Measurements from ENCODE around the gene ZNF474. TPM values are rescaled to one million over a fixed set of nuclear protein-coding genes. Genes with fewer than 3 reads are reported as not detected.

Gene ZNF474
- total RNA-seq, 3 donors from 2014 or later, result 0.28 to 0.61 TPM; not detected in 1

DNA sequence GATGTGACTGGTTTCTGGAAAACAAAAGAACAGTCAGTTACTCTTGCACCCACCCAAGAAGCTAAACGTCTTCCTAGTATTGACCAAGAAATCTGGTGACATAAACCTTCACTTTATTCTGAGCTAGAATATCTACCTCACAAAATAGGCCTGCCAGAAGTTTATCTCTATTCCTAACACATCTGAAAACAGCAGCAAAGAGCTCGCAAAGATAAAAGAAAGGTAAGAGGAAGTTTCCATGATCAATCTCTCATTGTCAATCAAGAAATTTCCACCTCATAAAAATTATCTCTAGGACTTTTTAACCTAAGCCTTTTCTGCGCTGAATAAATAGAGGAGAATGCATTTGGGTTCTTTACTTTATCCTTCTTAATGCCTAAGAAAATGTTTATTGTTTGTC, 17.3 kb upstream of the ZNF474 start:
- ATAC-seq, result no peak
- intact Hi-C loops (cut with DNase I, micrococcal nuclease), result no loop called here
- TF ChIP-seq, protein P1, sequence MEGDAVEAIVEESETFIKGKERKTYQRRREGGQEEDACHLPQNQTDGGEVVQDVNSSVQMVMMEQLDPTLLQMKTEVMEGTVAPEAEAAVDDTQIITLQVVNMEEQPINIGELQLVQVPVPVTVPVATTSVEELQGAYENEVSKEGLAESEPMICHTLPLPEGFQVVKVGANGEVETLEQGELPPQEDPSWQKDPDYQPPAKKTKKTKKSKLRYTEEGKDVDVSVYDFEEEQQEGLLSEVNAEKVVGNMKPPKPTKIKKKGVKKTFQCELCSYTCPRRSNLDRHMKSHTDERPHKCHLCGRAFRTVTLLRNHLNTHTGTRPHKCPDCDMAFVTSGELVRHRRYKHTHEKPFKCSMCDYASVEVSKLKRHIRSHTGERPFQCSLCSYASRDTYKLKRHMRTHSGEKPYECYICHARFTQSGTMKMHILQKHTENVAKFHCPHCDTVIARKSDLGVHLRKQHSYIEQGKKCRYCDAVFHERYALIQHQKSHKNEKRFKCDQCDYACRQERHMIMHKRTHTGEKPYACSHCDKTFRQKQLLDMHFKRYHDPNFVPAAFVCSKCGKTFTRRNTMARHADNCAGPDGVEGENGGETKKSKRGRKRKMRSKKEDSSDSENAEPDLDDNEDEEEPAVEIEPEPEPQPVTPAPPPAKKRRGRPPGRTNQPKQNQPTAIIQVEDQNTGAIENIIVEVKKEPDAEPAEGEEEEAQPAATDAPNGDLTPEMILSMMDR (IDR thresholded peaks at IDR 0.05), result no peak

DNA sequence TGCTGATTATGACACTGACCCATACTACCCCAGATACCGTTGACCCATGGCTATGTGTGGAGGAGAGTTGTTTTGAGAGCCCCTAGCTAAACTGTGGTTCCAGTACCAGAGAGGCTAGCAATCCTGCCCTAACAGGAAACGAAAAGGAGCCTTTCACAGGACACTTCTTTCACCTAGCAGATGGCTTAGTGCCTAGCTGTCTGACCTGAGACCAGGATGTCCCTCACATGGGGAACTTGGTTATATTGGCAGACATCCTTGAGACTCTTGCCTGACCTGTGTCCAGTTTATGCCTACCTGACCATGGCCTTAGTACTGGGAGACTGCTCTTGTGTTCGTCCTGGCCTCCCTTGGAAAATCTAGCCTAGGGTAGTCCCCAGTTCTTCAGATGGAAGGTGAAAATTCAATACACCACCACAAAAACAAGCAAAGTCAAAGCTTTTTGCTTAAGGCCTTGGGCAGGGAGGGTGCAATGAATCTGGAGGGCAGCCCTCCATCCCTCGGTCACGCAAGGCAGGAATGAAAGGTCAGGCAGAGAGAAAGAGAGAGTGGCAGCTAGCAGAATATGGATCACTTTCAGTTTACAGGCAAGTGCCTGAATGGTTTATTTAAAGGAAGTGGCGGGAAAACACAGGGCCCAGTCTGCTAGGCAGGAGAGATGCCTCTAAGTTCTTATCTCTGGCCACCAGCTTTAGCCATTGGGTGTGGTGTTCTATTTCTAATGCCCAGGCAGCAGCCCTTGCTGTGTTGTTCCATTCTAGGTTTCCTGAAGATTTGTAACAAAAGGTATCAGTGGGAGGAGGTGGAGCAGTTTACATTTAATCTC, 16.4 kb upstream of the ZNF474 start:
- no peaks in the 10 kb centered on the region for H3K4me1 ChIP-seq (ENCODE audit: low read depth)
- ATAC-seq (no peak), DNase-seq (no peak)
- intact Hi-C loops (cut with DNase I, micrococcal nuclease), result no loop called here
- no peak overlapping the region for H3K4me3 ChIP-seq
- no peaks in the 10 kb centered on the region for H3K9me3 ChIP-seq
- TF ChIP-seq, protein P1 (IDR thresholded peaks at IDR 0.05), result no peak
- H3K36me3 ChIP-seq (ENCODE audit: low read depth), result no peaks in the 10 kb centered on the region

More for the DNA sequence above, 17.3 kb upstream of the ZNF474 start:
- Histone ChIP-seq H3K4me3 (no peak overlapping the region), H3K36me3 (ENCODE audit: low read depth) (no peaks in the 10 kb centered on the region), H3K9me3 (no peaks in the 10 kb centered on the region), H3K4me1 (ENCODE audit: low read depth) (no peaks in the 10 kb centered on the region)
- no peak for DNase-seq

DNA sequence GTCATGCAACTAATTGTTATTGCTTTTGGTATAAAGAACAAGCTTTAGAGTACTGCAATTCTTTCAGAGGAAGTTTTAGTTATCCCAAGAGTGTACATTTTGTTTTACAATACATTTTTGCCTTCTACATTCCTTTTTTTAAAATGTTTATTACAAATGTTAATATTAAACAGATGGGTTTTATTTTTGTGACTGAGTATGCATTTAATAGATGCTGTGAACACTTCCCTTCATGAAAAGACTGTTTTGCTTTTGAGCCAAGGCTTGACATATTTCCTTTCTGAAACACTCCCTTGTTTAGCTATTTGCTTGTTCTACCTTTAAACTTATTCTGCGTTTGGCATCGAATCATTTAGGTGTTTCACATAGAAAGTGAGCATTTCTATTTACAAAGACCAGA, 14.8 kb upstream of the ZNF474 start:
- TF ChIP-seq, protein P1 (IDR thresholded peaks at IDR 0.05), result no peak
- Histone ChIP-seq H3K4me3 (no peak overlapping the region), H3K9me3 (no peaks in the 10 kb centered on the region), H3K4me1 (ENCODE audit: low read depth) (no peaks in the 10 kb centered on the region), H3K36me3 (ENCODE audit: low read depth) (no peaks in the 10 kb centered on the region)
- ATAC-seq, result no peak
- intact Hi-C loops (cut with DNase I, micrococcal nuclease), result no loop called here
- DNase-seq, result no peak

DNA sequence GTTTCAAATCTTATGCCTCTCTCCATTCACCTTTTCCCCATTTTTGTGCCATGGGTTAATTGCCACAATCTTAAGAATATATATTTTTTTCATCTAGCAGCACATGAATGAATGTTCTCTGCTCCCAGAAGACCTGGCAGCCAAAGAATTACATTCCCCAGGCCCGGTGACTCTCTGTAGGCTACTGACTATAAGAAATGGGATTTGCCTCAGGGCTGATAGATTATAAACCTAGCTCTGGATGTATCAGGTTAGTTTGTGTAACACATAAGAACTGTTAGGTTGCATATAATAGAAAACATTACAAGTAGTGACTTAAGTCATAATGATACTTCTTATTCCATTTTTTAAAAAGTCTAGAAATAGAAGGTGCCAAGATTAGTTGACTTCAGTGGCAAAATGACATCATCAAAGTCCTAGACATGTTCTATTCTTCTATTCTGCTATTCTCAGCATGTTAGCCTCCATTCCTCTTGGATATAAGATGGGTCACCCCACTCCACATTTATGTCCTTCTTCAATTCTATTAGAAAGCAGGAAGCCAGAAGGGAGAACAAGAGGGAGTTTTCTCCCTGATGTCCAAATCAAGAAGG, 10.9 kb upstream of the ZNF474 start:
- no peaks in the 10 kb centered on the region for H3K9me3 ChIP-seq
- H3K4me1 ChIP-seq (ENCODE audit: low read depth), result no peaks in the 10 kb centered on the region
- intact Hi-C loops (cut with DNase I, micrococcal nuclease), result no loop called here
- H3K4me3 ChIP-seq, result no peak overlapping the region
- ATAC-seq (no peak), DNase-seq (no peak)
- H3K36me3 ChIP-seq (ENCODE audit: low read depth), result no peaks in the 10 kb centered on the region
- TF ChIP-seq, protein P1 (IDR thresholded peaks at IDR 0.05), result no peak

DNA sequence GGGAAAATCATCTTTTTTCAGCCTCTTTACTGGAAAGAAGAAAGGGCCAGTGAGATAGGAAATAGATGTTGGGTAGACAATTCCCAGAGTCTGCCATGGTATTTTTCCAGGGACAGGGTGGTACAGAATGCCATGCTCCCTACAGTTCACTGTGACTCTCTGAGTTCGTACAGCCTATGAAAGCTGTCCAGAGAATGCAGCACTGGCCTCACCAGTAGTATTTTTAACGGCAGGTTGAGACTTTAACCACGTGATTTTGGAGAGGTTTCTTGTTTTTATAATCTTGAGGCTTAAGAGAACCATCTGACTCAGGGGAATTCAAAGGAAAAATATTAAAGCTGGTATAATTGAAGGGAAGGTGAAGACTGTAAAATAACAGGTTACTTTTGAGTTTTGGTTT, 10.1 kb upstream of the ZNF474 start:
- no peak overlapping the region for H3K4me3 ChIP-seq
- TF ChIP-seq, protein P1 (IDR thresholded peaks at IDR 0.05), result no peak
- intact Hi-C loops (cut with DNase I, micrococcal nuclease), result no loop called here
- DNase-seq, result no peak
- H3K9me3 ChIP-seq, result no peaks in the 10 kb centered on the region
- no peaks in the 10 kb centered on the region for H3K4me1 ChIP-seq (ENCODE audit: low read depth)
- no peaks in the 10 kb centered on the region for H3K36me3 ChIP-seq (ENCODE audit: low read depth)
- no peak for ATAC-seq

All from mucosa of descending colon (tissue), 3 donors.